Measurements from ENCODE around the gene ABO. TPM values are rescaled to one million over a fixed set of nuclear protein-coding genes. Genes with fewer than 3 reads are reported as not detected.
"Not testable (repeated sequence)": the region's sequence is repeated elsewhere in the genome, so short reads cannot be mapped to it uniquely, and the experiment has no call there.

Gene ABO
- total RNA-seq, 1 donor from 2014 or later, result 0.51 TPM

GRCh38 chr9:133286523-133286922, 11.5 kb upstream of the ABO start:
- peak; percentile 32 for DNase-seq

GRCh38 chr9:133285252-133285775, 10.3 kb upstream of the ABO start:
- DNase-seq, result no peak

GRCh38 chr9:133284362-133284761, 9.4 kb upstream of the ABO start:
- no peak for DNase-seq

- not testable (repeated sequence) for DNase-seq
Measured at GRCh38 chr9:133283255-133284032, 8.4 kb upstream of the ABO start.

- DNase-seq, result no peak
Measured at GRCh38 chr9:133282464-133283238, 7.7 kb upstream of the ABO start.

GRCh38 chr9:133280392-133280791, 5.4 kb upstream of the ABO start:
- DNase-seq, result no peak

GRCh38 chr9:133278161-133279114, 3.4 kb upstream of the ABO start:
- no peak for DNase-seq

GRCh38 chr9:133277467-133277866, 2.5 kb upstream of the ABO start:
- no peak for DNase-seq

- DNase-seq, result no peak
Measured at GRCh38 chr9:133276923-133277322, 1.9 kb upstream of the ABO start.

- DNase-seq, result no peak
Measured at GRCh38 chr9:133276001-133276884, 1.2 kb upstream of the ABO start.

GRCh38 chr9:133274236-133275104, 531 bp downstream of the ABO start:
- DNase-seq, result no peak

- no peak for DNase-seq
Measured at GRCh38 chr9:133273819-133274218, 1.2 kb downstream of the ABO start.

- DNase-seq, result no peak
Measured at GRCh38 chr9:133273098-133273497, 1.9 kb downstream of the ABO start.

GRCh38 chr9:133269537-133270362, 5.3 kb downstream of the ABO start:
- no peak for DNase-seq

- not testable (repeated sequence) for DNase-seq
Measured at GRCh38 chr9:133269136-133269535, 5.9 kb downstream of the ABO start.

GRCh38 chr9:133268335-133269056, 6.5 kb downstream of the ABO start:
- DNase-seq, result no peak

- no peak for DNase-seq
Measured at GRCh38 chr9:133264235-133264764, 10.7 kb downstream of the ABO start.

GRCh38 chr9:133263557-133263956, 11.4 kb downstream of the ABO start:
- no peak for DNase-seq

- no peak for DNase-seq
Measured at GRCh38 chr9:133262226-133262625, 12.8 kb downstream of the ABO start.
